B cell (primary cell): ENCODE results near the gene CAPNS2. TPM values are rescaled to one million over a fixed set of nuclear protein-coding genes. Genes with fewer than 3 reads are reported as not detected.

Source experiments
- ATAC-seq: fragments of 200-7000 bp; cut with Tn5 transposase; one replicate; pipeline ENCODE4 v1.10.0; 2021; ENCODE audit warnings: low read depth, mild to moderate bottlenecking, moderate number of reproducible peaks, moderate library complexity
- CTCF ChIA-PET: fragments of 350-600 bp; sonication (Branson Sonifier 250); formaldehyde crosslinking; loops from one replicate; lab custom pipeline; 2021; ENCODE audit warnings: antibody characterized with exemption, inconsistent platforms; lab: Charles Lee
- POLR2A ChIA-PET: fragments of 350-600 bp; sonication (Branson Sonifier 250); formaldehyde crosslinking; loops from one replicate; lab custom pipeline; 2021; ENCODE audit warnings: antibody characterized with exemption; lab: Charles Lee
- DNase-seq: peaks from one replicate; pipeline ENCODE4 v3.0.0; 2013
- H2AFZ ChIP-seq: 2 replicates; pipeline ENCODE4 v1.6.1; 2012; ENCODE audit warnings: mild to moderate bottlenecking, low read depth, low read length; ENCODE audit not compliant: insufficient read depth, poor library complexity, severe bottlenecking
- H3K27ac ChIP-seq, 2 donors: 1 replicate in 1 of 2; 2 replicates in 1 of 2; pipeline ENCODE4 v1.5.1; 2012 to 2013; ENCODE audit warnings: low read length in 2 of 2, mild to moderate bottlenecking in 2 of 2, moderate library complexity in 1 of 2
- H3K27me3 ChIP-seq, 4 experiments: fragments of 200-600 bp in 1 of 4; sonication (generic) in 1 of 4; replicated peaks in 1 of 4; 1 replicate in 2 of 4; 2 replicates in 2 of 4; pipeline versions ENCODE4 v1.6.1 to v1.7.0; 2013 to 2016; ENCODE audit warnings: low read length in 3 of 4, mild to moderate bottlenecking in 2 of 4, mixed read lengths in 1 of 4, moderate library complexity in 1 of 4; ENCODE audit not compliant: insufficient read depth in 4 of 4, control insufficient read depth in 3 of 4; ENCODE audit errors: control extremely low read depth in 1 of 4
- H3K36me3 ChIP-seq, 2 experiments: replicated peaks in 1 of 2; 1 replicate in 1 of 2; 2 replicates in 1 of 2; pipeline versions ENCODE4 v1.6.1 to v1.7.1; 2013; ENCODE audit warnings: low read length in 1 of 2; ENCODE audit not compliant: insufficient read depth in 2 of 2, control insufficient read depth in 1 of 2; ENCODE audit errors: control extremely low read depth in 1 of 2, extremely low read depth in 1 of 2
- H3K4me1 ChIP-seq, 2 donors: fragments of 200-600 bp in 1 of 2; sonication (generic) in 1 of 2; 1 replicate in 1 of 2; 2 replicates in 1 of 2; pipeline versions ENCODE4 v1.5.1 to v1.6.1; 2013 to 2017; ENCODE audit warnings: low read length in 2 of 2; ENCODE audit not compliant: control insufficient read depth in 2 of 2, insufficient read depth in 2 of 2
- H3K4me2 ChIP-seq: replicated peaks from 2 replicates; pipeline ENCODE3; 2012; ENCODE audit warnings: mild to moderate bottlenecking, low read depth, low read length; ENCODE audit not compliant: poor library complexity, severe bottlenecking
- H3K4me3 ChIP-seq, 5 experiments: fragments of 200-600 bp in 1 of 5; sonication (generic) in 1 of 5; 1 replicate in 3 of 5; 2 replicates in 2 of 5; pipeline versions ENCODE4 v1.5.1 to v1.7.0; 2011 to 2016; ENCODE audit warnings: low read length in 4 of 5, mild to moderate bottlenecking in 4 of 5, low read depth in 2 of 5, control low read depth in 1 of 5, moderate library complexity in 1 of 5; ENCODE audit not compliant: insufficient read depth in 1 of 5; ENCODE audit errors: control extremely low read depth in 1 of 5, extremely low read depth in 1 of 5
- H3K79me2 ChIP-seq: fragments of 200-600 bp; sonication (generic); one replicate; pipeline ENCODE4 v1.6.0; 2016; ENCODE audit warnings: low read length; ENCODE audit not compliant: control insufficient read depth, insufficient read depth
- H3K9ac ChIP-seq: fragments of 200-600 bp; sonication (generic); 2 replicates; pipeline ENCODE4 v1.6.1; 2017; ENCODE audit warnings: mild to moderate bottlenecking, low read length, moderate library complexity
- H3K9me3 ChIP-seq, 3 donors: one replicate each; pipeline versions ENCODE4 v1.6.1 to v1.7.1; 2013; ENCODE audit warnings: low read length in 2 of 3; ENCODE audit not compliant: control insufficient read depth in 2 of 3, insufficient read depth in 1 of 3; ENCODE audit errors: control extremely low read depth in 1 of 3
- H4K20me1 ChIP-seq: 2 replicates; pipeline ENCODE4 v1.6.0; 2012; ENCODE audit warnings: mild to moderate bottlenecking, low read length; ENCODE audit not compliant: insufficient read depth, control insufficient read depth, poor library complexity, severe bottlenecking
- H3K27ac Mint-ChIP-seq: one replicate; pipeline ENCODE4 v1.8.0; 2021; ENCODE audit warnings: mixed read lengths
- H3K27me3 Mint-ChIP-seq: one replicate; pipeline ENCODE4 v1.8.0; 2021; ENCODE audit warnings: mixed read lengths
- H3K4me1 Mint-ChIP-seq: one replicate; pipeline ENCODE4 v1.8.0; 2021; ENCODE audit warnings: mixed read lengths
- H3K4me3 Mint-ChIP-seq: one replicate; pipeline ENCODE4 v1.8.0; 2021; ENCODE audit warnings: mixed read lengths
- H3K9me3 Mint-ChIP-seq: one replicate; pipeline ENCODE4 v1.8.0; 2022; ENCODE audit warnings: mixed read lengths; ENCODE audit not compliant: insufficient read depth
- EZH2 ChIP-seq: IDR thresholded peaks from 2 replicates; pipeline ENCODE4 v1.6.1; 2012; ENCODE audit warnings: borderline replicate concordance, low read depth, mild to moderate bottlenecking, moderate library complexity, low read length; ENCODE audit not compliant: insufficient read depth, poor library complexity, severe bottlenecking
- WGBS: methylation state at CpG from one replicate; pipeline ENCODE4 v1.1.5; 2013; ENCODE audit warnings: missing lambda C conversion rate; ENCODE audit not compliant: insufficient coverage; 5-methylcytosine and 5-hydroxymethylcytosine counted together
- intact Hi-C: fragments of 100-400 bp; cut with micrococcal nuclease; formaldehyde crosslinking; loops from one replicate; pipeline ENCODE4 v1.10.0; 2022
- polyA minus RNA-seq: library from RNA; depleted of rRNA, polyadenylated mRNA; stranded (reverse); fragments of >200 nt; gene quantifications from 2 replicates; pipeline ENCODE4 v1.2.3, GENCODE V29; 2012
- polyA plus RNA-seq: library from polyadenylated mRNA; depleted of rRNA; stranded (reverse); fragments of >200 nt; gene quantifications from 2 replicates; pipeline ENCODE4 v1.2.3, GENCODE V29; 2012
- total RNA-seq, 2 donors: library from RNA; stranded (reverse); fragments of 120-200 nt in 1 of 2; gene quantifications; 1 replicate in 1 of 2; 2 replicates in 1 of 2; pipeline versions ENCODE4 v1.2.3 to v1.2.4, GENCODE V29; 2013 to 2022
- TF ChIP-seq, protein P1 (sequence below): fragments of 200-600 bp; IDR thresholded peaks from one replicate; pipeline ENCODE4 v1.8.0; 2022; ENCODE audit warnings: antibody characterized with exemption, mild to moderate bottlenecking

The CAPNS2 gene
- total RNA-seq, result not detected in 2 replicates
- 0.07 TPM for total RNA-seq (2013)
- not detected in 2 replicates for polyA plus RNA-seq
- not detected in 2 replicates for polyA minus RNA-seq

DNA sequence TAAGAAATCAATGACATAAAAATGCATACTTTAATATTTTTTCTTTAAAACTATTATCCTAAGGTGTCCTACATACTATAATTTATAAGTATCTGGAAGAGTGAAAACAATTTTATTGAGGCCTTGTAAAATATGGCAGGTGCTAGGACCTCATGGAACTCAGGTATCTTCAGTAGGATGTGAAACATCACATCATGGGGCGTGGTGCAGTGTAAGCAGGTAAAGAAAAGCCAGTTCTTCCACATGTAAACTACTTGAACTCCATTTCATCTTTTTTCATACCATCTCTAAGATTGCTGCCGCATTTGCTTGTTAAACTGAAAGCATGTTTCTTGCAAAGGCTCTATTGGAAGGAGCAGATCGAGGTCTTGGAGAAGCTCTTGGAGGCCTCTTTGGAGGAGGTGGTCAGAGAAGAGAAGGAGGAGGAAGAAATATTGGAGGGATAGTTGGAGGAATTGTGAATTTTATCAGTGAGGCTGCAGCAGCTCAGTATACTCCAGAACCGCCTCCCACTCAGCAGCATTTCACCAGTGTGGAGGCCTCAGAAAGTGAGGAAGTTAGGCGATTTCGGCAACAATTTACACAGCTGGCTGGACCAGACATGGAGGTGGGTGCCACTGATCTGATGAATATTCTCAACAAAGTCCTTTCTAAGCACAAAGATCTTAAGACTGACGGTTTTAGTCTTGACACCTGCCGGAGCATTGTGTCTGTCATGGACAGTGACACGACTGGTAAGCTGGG is at the start of gene CAPNS2:
Gene CAPNS2, plus strand, starts transcription at position 253 of the 744 bp plus-strand sequence. Its CDS starts 73 bp downstream, at position 326.
- DNase-seq (no peak), ATAC-seq (no peak)
- no peak for TF ChIP-seq EZH2
- TF ChIP-seq, protein P1, sequence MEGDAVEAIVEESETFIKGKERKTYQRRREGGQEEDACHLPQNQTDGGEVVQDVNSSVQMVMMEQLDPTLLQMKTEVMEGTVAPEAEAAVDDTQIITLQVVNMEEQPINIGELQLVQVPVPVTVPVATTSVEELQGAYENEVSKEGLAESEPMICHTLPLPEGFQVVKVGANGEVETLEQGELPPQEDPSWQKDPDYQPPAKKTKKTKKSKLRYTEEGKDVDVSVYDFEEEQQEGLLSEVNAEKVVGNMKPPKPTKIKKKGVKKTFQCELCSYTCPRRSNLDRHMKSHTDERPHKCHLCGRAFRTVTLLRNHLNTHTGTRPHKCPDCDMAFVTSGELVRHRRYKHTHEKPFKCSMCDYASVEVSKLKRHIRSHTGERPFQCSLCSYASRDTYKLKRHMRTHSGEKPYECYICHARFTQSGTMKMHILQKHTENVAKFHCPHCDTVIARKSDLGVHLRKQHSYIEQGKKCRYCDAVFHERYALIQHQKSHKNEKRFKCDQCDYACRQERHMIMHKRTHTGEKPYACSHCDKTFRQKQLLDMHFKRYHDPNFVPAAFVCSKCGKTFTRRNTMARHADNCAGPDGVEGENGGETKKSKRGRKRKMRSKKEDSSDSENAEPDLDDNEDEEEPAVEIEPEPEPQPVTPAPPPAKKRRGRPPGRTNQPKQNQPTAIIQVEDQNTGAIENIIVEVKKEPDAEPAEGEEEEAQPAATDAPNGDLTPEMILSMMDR, result no peak
- no peaks in the 10 kb centered on the region for H4K20me1 ChIP-seq
- Mint-ChIP-seq H3K4me3 (no peak within 1 kb of the TSS), H3K9me3 (no peaks in the 10 kb centered on the region), H3K4me1 (no peaks in the 10 kb centered on the region), H3K27ac (no peak within 1 kb of the TSS), H3K27me3 (peaks cover 3% of the 10 kb centered on the region)
- CTCF ChIA-PET, result no interaction called here
- WGBS, result 94% methylated on average over 5 of the region's 9 CpGs
- H3K27ac ChIP-seq, result no peak within 1 kb of the TSS
- H2AFZ ChIP-seq, result no peak within 1 kb of the TSS
- H3K79me2 ChIP-seq, result no peaks in the 10 kb centered on the region
- intact Hi-C loops, result no loop called here
- H3K4me3 ChIP-seq, result no peak within 1 kb of the TSS
- no peaks in the 10 kb centered on the region for H3K4me1 ChIP-seq
- no peaks in the 10 kb centered on the region for H3K36me3 ChIP-seq
- no peak within 1 kb of the TSS for H3K9ac ChIP-seq
- no peaks in the 10 kb centered on the region for H3K27me3 ChIP-seq
- H3K9me3 ChIP-seq, result no peaks in the 10 kb centered on the region
- H3K4me2 ChIP-seq, result no peak within 1 kb of the TSS
- POLR2A ChIA-PET, result no interaction called here

DNA sequence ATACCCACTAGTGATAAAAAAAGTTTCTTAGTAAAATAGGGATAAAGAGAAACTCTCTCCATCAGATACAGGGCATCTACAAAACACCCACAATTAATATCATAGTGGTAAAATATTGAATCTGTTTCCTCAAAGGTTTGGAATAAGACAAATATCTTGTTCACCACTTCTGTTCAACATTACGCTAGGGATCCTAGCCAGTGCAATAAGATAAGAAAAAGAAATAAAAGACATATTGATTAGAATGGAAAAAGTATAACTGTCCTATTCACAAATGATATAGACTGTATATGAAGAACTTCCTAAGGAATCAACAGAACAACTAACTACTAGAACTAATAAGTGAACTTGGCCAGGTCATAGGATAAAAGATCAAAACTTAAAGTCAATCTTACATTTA is 44.7 kb upstream of the CAPNS2 start:
- CTCF ChIA-PET, result no interaction called here
- H3K4me1 Mint-ChIP-seq, result no peaks in the 10 kb centered on the region

More for the DNA sequence above, 44.7 kb upstream of the CAPNS2 start:
- no peak overlapping the region for H3K27ac Mint-ChIP-seq
- no CpG with 5 or more reads among the region's 1 CpG for WGBS
- Histone ChIP-seq H3K79me2 (no peaks in the 10 kb centered on the region), H3K4me2 (no peak overlapping the region), H3K27me3 (no peaks in the 10 kb centered on the region), H3K36me3 (no peaks in the 10 kb centered on the region), H2AFZ (no peak overlapping the region), H3K9ac (no peak overlapping the region), H3K4me3 (no peak overlapping the region), H4K20me1 (no peaks in the 10 kb centered on the region), H3K4me1 (no peaks in the 10 kb centered on the region), H3K27ac (no peak overlapping the region), H3K9me3 (peaks cover 0 to 1% (median 0%) of the 10 kb centered on the region in 3 donors)
- POLR2A ChIA-PET, result no interaction called here
- H3K27me3 Mint-ChIP-seq, result no peaks in the 10 kb centered on the region
- no peak overlapping the region for H3K4me3 Mint-ChIP-seq
- no peak for TF ChIP-seq EZH2
- TF ChIP-seq, protein P1, result no peak
- peaks cover 3% of the 10 kb centered on the region for H3K9me3 Mint-ChIP-seq
- intact Hi-C loops, result no loop called here
- no peak for DNase-seq
- ATAC-seq, result no peak
